Eye (tissue), 1 donor: ENCODE data around the gene CCDC134.
"Not testable (repeated sequence)": the region's sequence is repeated elsewhere in the genome, so short reads cannot be mapped to it uniquely, and the experiment has no call there.

ENCODE experiments used
- DNase-seq: peaks from one replicate; pipeline ENCODE4 v3.0.0-alpha.2; 2015

CCDC134 gene

GRCh38 chr22:41825376-41825775 is 24.9 kb downstream of the CCDC134 start:
- DNase-seq, result no peak

- no peak for DNase-seq
These were observed 25.5 kb downstream of the CCDC134 start for GRCh38 chr22:41826021-41826420.

GRCh38 chr22:41826430-41827383 is 26.2 kb downstream of the CCDC134 start:
- peak; percentile 31 for DNase-seq

GRCh38 chr22:41827671-41828070 is 27.2 kb downstream of the CCDC134 start:
- DNase-seq, result no peak

GRCh38 chr22:41828516-41828915 is 28.0 kb downstream of the CCDC134 start:
- DNase-seq, result peak; percentile 57

- no peak for DNase-seq
These were observed 29.7 kb downstream of the CCDC134 start for GRCh38 chr22:41830174-41830573.

- no peak for DNase-seq
These were observed 30.9 kb downstream of the CCDC134 start for GRCh38 chr22:41831383-41831782.

GRCh38 chr22:41831828-41832552 is 31.5 kb downstream of the CCDC134 start:
- DNase-seq, result no peak

- peak; percentile 100 for DNase-seq
These were observed 32.3 kb downstream of the CCDC134 start, which contains the start of gene SREBF2 for GRCh38 chr22:41832553-41833368. SREBF2 (plus strand) TSS chr22:41833105; CDS start chr22:41833271, 166 bp downstream.

GRCh38 chr22:41833369-41834004 is 33.0 kb downstream of the CCDC134 start:
- DNase-seq, result peak; percentile 79

GRCh38 chr22:41834005-41834944 is 33.8 kb downstream of the CCDC134 start:
- DNase-seq, result peak; percentile 42

GRCh38 chr22:41835462-41835861 is 35.0 kb downstream of the CCDC134 start:
- not testable (repeated sequence) for DNase-seq

GRCh38 chr22:41836551-41836950 is 36.1 kb downstream of the CCDC134 start:
- DNase-seq, result no peak

GRCh38 chr22:41838842-41839618 is 38.6 kb downstream of the CCDC134 start:
- no peak for DNase-seq

GRCh38 chr22:41840216-41840615 is 39.7 kb downstream of the CCDC134 start:
- DNase-seq, result no peak

GRCh38 chr22:41841085-41841712 is 40.7 kb downstream of the CCDC134 start:
- no peak for DNase-seq

- no peak for DNase-seq
These were observed 42.8 kb downstream of the CCDC134 start for GRCh38 chr22:41842996-41843970.

GRCh38 chr22:41844036-41844435 is 43.6 kb downstream of the CCDC134 start:
- DNase-seq, result no peak

GRCh38 chr22:41844513-41844912 is 44.0 kb downstream of the CCDC134 start:
- DNase-seq, result no peak
